IMR-90 (cell line): ENCODE measurements around the gene NKAIN1. TPM values are rescaled to one million over a fixed set of nuclear protein-coding genes. Genes with fewer than 3 reads are reported as not detected.
A peak's percentile ranks its signal among the peaks of the same experiment; 100 is the strongest.

Source experiments
- ATAC-seq: fragments of 200-7000 bp; cut with Tn5 transposase; 2 replicates; pipeline ENCODE4 v1.9.1; 2020; ENCODE audit warnings: low read depth, mild to moderate bottlenecking, moderate library complexity
- BruUV-seq: library from RNA; stranded (reverse); fragments of 400-500 nt; replicated peaks from 2 replicates; lab custom pipeline; 2021; lab: Mats Ljungman, UMichigan
- CTCF ChIA-PET: fragments of 300-600 bp; formaldehyde crosslinking; extraction: SDS; loops from one replicate; lab custom pipeline; 2021; ENCODE audit warnings: antibody characterized with exemption; lab: Yijun Ruan, JAX
- POLR2A ChIA-PET: fragments of 300-600 bp; sonication (Branson Sonifier 250); formaldehyde crosslinking; loops from one replicate; lab custom pipeline; 2022; ENCODE audit warnings: antibody characterized with exemption; ENCODE audit not compliant: unreplicated experiment; lab: Charles Lee
- DNase-seq: peaks from one replicate; pipeline ENCODE4 v3.0.0; 2013
- H2AFZ ChIP-seq: replicated peaks from 2 replicates; pipeline ENCODE3; 2013; ENCODE audit warnings: low read length, mild to moderate bottlenecking; ENCODE audit not compliant: poor library complexity
- H2AK5ac ChIP-seq: 2 replicates; pipeline ENCODE4 v1.6.1; 2013; ENCODE audit warnings: low read depth, low read length, inconsistent platforms
- H2AK9ac ChIP-seq: replicated peaks from 2 replicates; pipeline ENCODE3; 2013; ENCODE audit warnings: mild to moderate bottlenecking, low read depth, low read length, moderate library complexity; ENCODE audit not compliant: poor library complexity
- H2BK120ac ChIP-seq: 2 replicates; pipeline ENCODE4 v1.6.1; 2013; ENCODE audit warnings: low read depth, low read length, inconsistent platforms
- H2BK15ac ChIP-seq: 3 replicates; pipeline ENCODE4 v1.6.1; 2013; ENCODE audit warnings: low read depth, low read length, inconsistent platforms
- H2BK20ac ChIP-seq: 2 replicates; pipeline ENCODE4 v1.6.1; 2013; ENCODE audit warnings: low read depth, mild to moderate bottlenecking, inconsistent platforms, low read length, moderate library complexity
- H2BK5ac ChIP-seq: 2 replicates; pipeline ENCODE4 v1.6.1; 2013; ENCODE audit warnings: mild to moderate bottlenecking, low read depth, low read length, inconsistent platforms; ENCODE audit not compliant: poor library complexity, severe bottlenecking
- H3K14ac ChIP-seq: replicated peaks from 2 replicates; pipeline ENCODE4 v1.6.1; 2013; ENCODE audit warnings: low read depth, low read length, inconsistent platforms
- H3K18ac ChIP-seq: 2 replicates; pipeline ENCODE4 v1.6.1; 2013; ENCODE audit warnings: low read depth, low read length, control low read depth
- H3K23ac ChIP-seq: 2 replicates; pipeline ENCODE4 v1.6.1; 2013; ENCODE audit warnings: low read depth, low read length, inconsistent platforms
- H3K27ac ChIP-seq: 2 replicates; pipeline ENCODE4 v1.5.1; 2013; ENCODE audit warnings: mild to moderate bottlenecking, control low read depth, low read length; ENCODE audit not compliant: insufficient read depth
- H3K27me3 ChIP-seq: 2 replicates; pipeline ENCODE4 v1.6.1; 2013; ENCODE audit warnings: low read length; ENCODE audit not compliant: control insufficient read depth, insufficient read depth
- H3K36me3 ChIP-seq: 2 replicates; pipeline ENCODE4 v1.6.1; 2013; ENCODE audit warnings: low read length, mixed read lengths; ENCODE audit not compliant: control insufficient read depth, insufficient read depth
- H3K4ac ChIP-seq: 2 replicates; pipeline ENCODE4 v1.6.1; 2013; ENCODE audit warnings: low read depth, low read length, inconsistent platforms
- H3K4me1 ChIP-seq: 2 replicates; pipeline ENCODE4 v1.6.1; 2013; ENCODE audit warnings: low read length, mixed read lengths; ENCODE audit not compliant: control insufficient read depth, insufficient read depth
- H3K4me2 ChIP-seq: 2 replicates; pipeline ENCODE4 v1.6.1; 2013; ENCODE audit warnings: low read depth, mild to moderate bottlenecking, control low read depth, low read length, moderate library complexity
- H3K4me3 ChIP-seq: 2 replicates; pipeline ENCODE4 v1.5.1; 2013; ENCODE audit warnings: low read depth, mild to moderate bottlenecking, control low read depth, low read length, moderate library complexity; ENCODE audit not compliant: insufficient read depth
- H3K56ac ChIP-seq: 2 replicates; pipeline ENCODE4 v1.6.1; 2013; ENCODE audit warnings: low read length, inconsistent platforms; ENCODE audit not compliant: insufficient read depth; ENCODE audit errors: extremely low read depth
- H3K79me1 ChIP-seq, 2 experiments: 2 replicates each; pipeline ENCODE4 v1.6.1; 2013; ENCODE audit warnings: low read length in 2 of 2, inconsistent platforms in 1 of 2, low read depth in 1 of 2
- H3K9ac ChIP-seq: 2 replicates; pipeline ENCODE4 v1.6.1; 2013; ENCODE audit warnings: low read depth, low read length, control low read depth
- H3K9me1 ChIP-seq: 2 replicates; pipeline ENCODE4 v1.6.1; 2013; ENCODE audit warnings: low read length, inconsistent platforms; ENCODE audit not compliant: insufficient read depth
- H3K9me3 ChIP-seq: 2 replicates; pipeline ENCODE4 v1.6.1; 2013; ENCODE audit warnings: low read length; ENCODE audit not compliant: control insufficient read depth, insufficient read depth
- H4K20me1 ChIP-seq: 2 replicates; pipeline ENCODE4 v1.6.1; 2013; ENCODE audit warnings: low read length, inconsistent platforms; ENCODE audit not compliant: insufficient read depth
- H4K5ac ChIP-seq: 2 replicates; pipeline ENCODE4 v1.6.1; 2013; ENCODE audit warnings: mild to moderate bottlenecking, low read depth, low read length, control low read depth
- H4K8ac ChIP-seq, 2 experiments: 2 replicates each; pipeline ENCODE4 v1.6.1; 2013; ENCODE audit warnings: low read depth in 2 of 2, low read length in 2 of 2, control low read depth in 1 of 2, inconsistent platforms in 1 of 2
- H4K91ac ChIP-seq: 2 replicates; pipeline ENCODE4 v1.6.1; 2013; ENCODE audit warnings: low read depth, low read length, inconsistent platforms; ENCODE audit not compliant: insufficient read depth
- CEBPB ChIP-seq: IDR thresholded peaks from 2 replicates; pipeline ENCODE4 v1.6.1; 2012; ENCODE audit warnings: low read depth, low read length, improper control_type of control experiment
- FOS ChIP-seq: fragments of 150-350 bp; IDR thresholded peaks from 2 replicates; pipeline ENCODE4 v1.6.1; 2016; ENCODE audit warnings: low read depth, low read length
- NFE2L2 ChIP-seq: fragments of 150-350 bp; IDR thresholded peaks from 2 replicates; pipeline ENCODE4 v1.6.1; 2016; ENCODE audit warnings: low read depth, mild to moderate bottlenecking, low read length
- RAD21 ChIP-seq: IDR thresholded peaks from 2 replicates; pipeline ENCODE4 v1.6.1; 2012; ENCODE audit warnings: low read length, improper control_type of control experiment
- SMC3 ChIP-seq: fragments of 150-350 bp; IDR thresholded peaks from 2 replicates; pipeline ENCODE4 v1.6.1; 2016; ENCODE audit warnings: low read depth, mild to moderate bottlenecking, antibody characterized with exemption, low read length, moderate library complexity
- WGBS, 2 experiments: methylation state at CpG; one replicate each; pipeline versions ENCODE4 v1.1.5 to v1.1.7; 2013; ENCODE audit warnings: missing lambda C conversion rate in 2 of 2; ENCODE audit not compliant: insufficient read length in 1 of 2; ENCODE audit errors: extremely low coverage in 2 of 2; 5-methylcytosine and 5-hydroxymethylcytosine counted together
- dilution Hi-C: fragments of 300-500 bp; cut with HindIII; formaldehyde crosslinking; loops from one replicate; pipeline ENCODE4 v1.14.3; 2018; ENCODE audit warnings: low sequenced_read_pairs; ENCODE audit not compliant: unreplicated experiment
- in situ Hi-C: fragments of 300-500 bp; cut with MboI; formaldehyde crosslinking; loops from 3 replicates; pipeline ENCODE4 v1.14.3; 2019; ENCODE audit warnings: low sequenced_read_pairs, inconsistent platforms, mixed read lengths
- intact Hi-C: fragments of 100-400 bp; cut with micrococcal nuclease; formaldehyde crosslinking; loops from 2 replicates; pipeline ENCODE4 v1.10.0; 2022
- polyA plus RNA-seq, 3 experiments: library from polyadenylated mRNA; depleted of rRNA; stranded (reverse); fragments of >200 nt; gene quantifications; 2 replicates each; pipeline ENCODE4 v1.2.3, GENCODE V29; 2012; ENCODE audit warnings: low replicate concordance in 1 of 3
- total RNA-seq: library from RNA; depleted of rRNA; stranded (reverse); fragments of >200 nt; gene quantifications from 2 replicates; pipeline ENCODE4 v1.2.3, GENCODE V29; 2012
- TF ChIP-seq, protein P1 (sequence below): conservative IDR thresholded peaks from 2 replicates; pipeline ENCODE4 v1.5.1; 2012; ENCODE audit warnings: mild to moderate bottlenecking, low read depth, low read length, improper control_type of control experiment

NKAIN1 gene
- total and polyA plus RNA-seq, 2 of the 4 experiments (the other 2 are of a cell fraction): under 0.01 to 0.09 TPM

DNA sequence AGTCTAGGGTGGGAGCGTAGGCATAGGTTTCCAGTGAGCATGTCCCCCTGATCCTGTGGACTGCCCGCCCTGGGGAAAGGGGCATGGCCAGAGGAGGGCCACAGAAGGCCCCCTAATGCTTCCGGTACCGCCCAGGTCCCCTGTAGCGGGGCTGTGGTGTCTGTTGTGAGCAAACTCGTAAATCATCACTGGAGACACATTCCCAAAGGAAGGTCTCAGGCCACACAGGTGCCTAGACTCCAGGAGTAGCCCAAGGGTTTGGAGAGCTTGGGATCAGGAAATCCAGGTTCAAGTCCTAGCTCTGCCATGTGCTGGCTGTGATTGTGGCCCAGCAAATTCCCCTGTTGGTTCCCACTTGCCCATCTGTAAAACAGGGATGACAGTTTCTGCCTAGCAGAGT, 20.2 kb downstream of the NKAIN1 start:
- Histone ChIP-seq H3K56ac (no peak overlapping the region), H4K91ac (no peak overlapping the region), H3K14ac (no peak overlapping the region), H2AK5ac (no peak overlapping the region), H3K27me3 (peaks cover 39% of the 10 kb centered on the region), H3K27ac (no peak overlapping the region), H4K5ac (no peak overlapping the region), H3K9me3 (no peaks in the 10 kb centered on the region), H3K36me3 (no peaks in the 10 kb centered on the region), H3K18ac (no peak overlapping the region), H3K79me1 (no peaks in the 10 kb centered on the region), H2BK120ac (no peak overlapping the region), H2BK5ac (no peak overlapping the region), H3K4me1 (no peaks in the 10 kb centered on the region), H2BK20ac (no peak overlapping the region), H2AK9ac (peak overlapping the region; percentile 55), H3K4me2 (no peak overlapping the region), H4K8ac (no peak overlapping the region), H3K4ac (no peak overlapping the region), H3K23ac (no peak overlapping the region), H3K9ac (no peak overlapping the region), H3K4me3 (no peak overlapping the region), H2AFZ (no peak overlapping the region), H3K9me1 (no peaks in the 10 kb centered on the region), H4K20me1 (no peaks in the 10 kb centered on the region), H2BK15ac (no peak overlapping the region)
- CTCF ChIA-PET: no interaction called here
- no TSS peak for BruUV-seq
- no CpG with 5 or more reads among the region's 6 CpGs for WGBS, 2 experiments
- dilution Hi-C loops (no loop called here), intact Hi-C loops (no loop called here), in situ Hi-C loops (no loop called here)
- DNase-seq: no peak
- ATAC-seq: no peak
- POLR2A ChIA-PET: no interaction called here
- TF ChIP-seq CEBPB (no peak), SMC3 (no peak), FOS (no peak), NFE2L2 (no peak), RAD21 (no peak)
- TF ChIP-seq, protein P1, sequence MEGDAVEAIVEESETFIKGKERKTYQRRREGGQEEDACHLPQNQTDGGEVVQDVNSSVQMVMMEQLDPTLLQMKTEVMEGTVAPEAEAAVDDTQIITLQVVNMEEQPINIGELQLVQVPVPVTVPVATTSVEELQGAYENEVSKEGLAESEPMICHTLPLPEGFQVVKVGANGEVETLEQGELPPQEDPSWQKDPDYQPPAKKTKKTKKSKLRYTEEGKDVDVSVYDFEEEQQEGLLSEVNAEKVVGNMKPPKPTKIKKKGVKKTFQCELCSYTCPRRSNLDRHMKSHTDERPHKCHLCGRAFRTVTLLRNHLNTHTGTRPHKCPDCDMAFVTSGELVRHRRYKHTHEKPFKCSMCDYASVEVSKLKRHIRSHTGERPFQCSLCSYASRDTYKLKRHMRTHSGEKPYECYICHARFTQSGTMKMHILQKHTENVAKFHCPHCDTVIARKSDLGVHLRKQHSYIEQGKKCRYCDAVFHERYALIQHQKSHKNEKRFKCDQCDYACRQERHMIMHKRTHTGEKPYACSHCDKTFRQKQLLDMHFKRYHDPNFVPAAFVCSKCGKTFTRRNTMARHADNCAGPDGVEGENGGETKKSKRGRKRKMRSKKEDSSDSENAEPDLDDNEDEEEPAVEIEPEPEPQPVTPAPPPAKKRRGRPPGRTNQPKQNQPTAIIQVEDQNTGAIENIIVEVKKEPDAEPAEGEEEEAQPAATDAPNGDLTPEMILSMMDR: no peak
